GM19397 (cell line): ENCODE results near the gene WWOX.

ENCODE experiments used
- ATAC-seq: cut with Tn5 transposase; IDR thresholded peaks from one replicate; pipeline ENCODE4 v1.9.1; 2021; ENCODE audit warnings: mild to moderate bottlenecking, moderate library complexity; ENCODE audit not compliant: unreplicated experiment

Gene WWOX

DNA sequence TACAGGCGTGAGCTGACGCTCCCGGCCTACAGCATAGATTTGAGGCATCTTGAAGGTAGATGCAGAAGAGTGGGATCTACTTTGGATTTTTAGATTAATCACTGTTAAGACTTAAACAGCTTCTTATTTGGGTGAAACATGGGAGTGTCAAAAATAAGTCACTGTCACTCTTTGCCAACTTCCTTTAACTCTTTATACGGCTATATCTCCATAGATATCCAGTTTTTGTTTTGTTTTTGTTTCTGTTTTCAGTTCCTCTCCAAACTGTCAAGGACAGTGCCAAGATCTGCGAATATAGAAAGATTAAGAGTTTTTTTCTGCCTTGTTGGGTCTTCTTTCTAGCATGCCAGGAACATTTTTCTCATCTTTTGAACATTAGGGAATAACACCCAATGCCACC, 706.1 kb downstream of the WWOX start:
- no peak for ATAC-seq

GRCh38 chr16:78811247-78811646, 711.8 kb downstream of the WWOX start:
- ATAC-seq = no peak

DNA sequence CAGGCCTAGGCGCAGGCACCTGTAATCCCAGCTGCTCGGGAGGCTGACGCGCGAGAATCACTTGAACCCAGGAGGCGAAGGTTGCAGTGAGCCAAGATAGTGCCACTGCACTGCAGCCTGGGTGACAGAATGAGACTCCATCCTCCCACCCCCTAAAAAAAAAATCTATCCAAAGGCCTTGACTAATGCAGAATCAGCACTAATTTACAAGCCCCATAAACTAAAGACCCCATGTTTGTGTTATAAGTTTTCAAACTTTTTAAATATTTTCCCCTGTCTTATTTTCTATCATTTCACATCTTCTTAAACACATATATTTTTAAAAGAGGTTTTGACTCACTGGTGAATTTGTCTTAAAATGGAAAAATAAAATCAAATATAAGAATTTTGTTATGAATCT, 713.1 kb downstream of the WWOX start:
- ATAC-seq = no peak

GRCh38 chr16:78813661-78814311, 714.3 kb downstream of the WWOX start:
- ATAC-seq = no peak

DNA sequence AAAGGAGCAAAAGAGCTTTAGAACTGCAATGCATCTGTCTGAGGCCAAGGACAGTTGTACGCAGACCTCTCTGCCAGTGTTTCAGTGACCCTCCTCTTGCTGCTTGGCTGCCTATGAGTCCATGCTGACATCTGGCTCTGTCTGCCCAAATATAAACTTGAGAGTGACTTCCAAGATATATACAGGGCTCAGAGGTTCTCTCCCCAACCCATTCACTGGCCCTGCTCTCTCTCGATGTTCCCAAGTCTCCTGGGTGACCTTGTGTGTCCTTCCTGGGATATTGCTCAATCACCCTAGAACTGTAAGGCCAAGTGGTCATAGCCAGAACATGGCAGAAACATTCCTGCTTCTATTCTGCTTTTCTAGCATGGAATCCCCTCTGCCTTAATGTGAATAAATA, 716.3 kb downstream of the WWOX start:
- ATAC-seq = no peak

DNA sequence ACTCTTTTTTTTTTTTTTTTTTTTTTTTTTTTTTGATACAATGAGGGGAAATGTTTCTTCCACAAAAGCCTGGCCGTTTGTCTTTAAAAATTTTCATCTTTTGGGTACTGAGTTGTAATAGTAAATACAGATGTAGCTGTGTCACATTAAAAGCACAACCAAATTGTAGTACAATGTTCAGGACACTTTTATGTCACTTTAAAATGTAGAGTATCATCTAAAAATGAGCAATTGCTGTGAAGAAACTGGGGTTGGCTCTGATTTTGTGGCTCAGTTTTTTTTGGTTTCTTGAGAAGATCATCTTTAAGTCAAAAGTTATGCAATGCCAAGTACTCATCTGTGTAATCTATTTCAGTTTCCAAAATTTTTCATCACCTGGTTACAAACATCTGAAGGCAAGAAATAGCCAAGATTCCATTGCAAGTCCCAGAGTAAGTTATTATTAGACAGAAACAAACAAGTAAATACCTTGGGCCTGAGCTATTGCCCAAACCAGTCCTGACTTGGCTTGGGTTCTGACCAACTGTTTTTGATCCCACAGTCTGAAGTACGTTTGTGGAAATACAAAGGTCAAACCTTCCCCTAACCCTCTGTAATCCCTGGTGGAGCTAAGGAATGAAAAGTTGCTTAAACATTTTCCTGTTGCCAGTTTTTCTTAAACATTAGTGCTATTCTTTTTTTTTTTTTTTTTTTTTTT, 717.2 kb downstream of the WWOX start:
- no peak for ATAC-seq

DNA sequence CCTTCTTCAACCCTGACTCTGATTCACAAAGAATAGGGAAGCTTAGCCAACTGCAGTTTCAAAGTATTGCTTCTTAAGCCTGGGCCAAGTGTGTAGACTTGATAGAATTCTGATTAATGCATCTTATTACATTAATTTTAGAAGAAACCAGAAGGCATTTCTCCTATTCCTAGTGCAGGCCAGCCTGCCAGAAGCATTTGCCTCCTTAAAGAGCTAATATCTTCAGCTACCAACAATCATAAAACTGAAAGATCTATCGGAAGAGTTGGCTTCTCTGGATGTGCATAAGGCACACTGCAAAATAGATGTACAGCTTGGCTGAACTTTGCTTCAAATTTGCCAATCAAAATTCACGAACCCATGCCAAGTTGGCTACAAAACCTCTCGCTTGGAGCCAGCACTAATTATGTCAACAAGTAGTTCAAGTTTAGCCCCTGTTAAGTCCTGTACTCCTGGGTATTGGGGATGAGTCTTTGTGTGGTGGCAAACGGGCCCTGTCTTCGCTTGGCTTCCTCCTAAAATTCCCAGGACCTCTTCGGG, 717.8 kb downstream of the WWOX start:
- ATAC-seq = no peak

GRCh38 chr16:78821335-78821734, 721.9 kb downstream of the WWOX start:
- no peak for ATAC-seq

DNA sequence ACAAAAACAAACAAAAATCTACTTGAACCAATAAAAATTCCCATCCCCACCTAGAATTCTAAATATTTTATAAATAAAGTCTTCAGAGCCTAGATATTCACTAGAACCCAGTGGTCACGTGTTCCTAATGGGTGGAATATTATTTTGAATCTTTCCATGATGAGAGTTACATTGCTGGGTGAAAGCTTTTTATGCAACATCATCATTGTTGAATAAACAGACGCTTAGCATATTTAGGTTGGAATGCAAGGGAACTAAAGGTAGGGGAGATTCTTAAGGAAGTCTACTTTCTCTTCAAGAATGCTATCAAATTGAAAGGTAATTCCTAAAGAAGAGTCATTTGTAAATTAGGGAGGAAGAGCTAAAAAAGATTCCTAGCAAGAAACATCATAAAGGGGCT, 723.1 kb downstream of the WWOX start:
- ATAC-seq = no peak

GRCh38 chr16:78823027-78823426, 723.6 kb downstream of the WWOX start:
- no peak for ATAC-seq

- no peak for ATAC-seq
Observed at GRCh38 chr16:78829280-78829679, 729.8 kb downstream of the WWOX start.

DNA sequence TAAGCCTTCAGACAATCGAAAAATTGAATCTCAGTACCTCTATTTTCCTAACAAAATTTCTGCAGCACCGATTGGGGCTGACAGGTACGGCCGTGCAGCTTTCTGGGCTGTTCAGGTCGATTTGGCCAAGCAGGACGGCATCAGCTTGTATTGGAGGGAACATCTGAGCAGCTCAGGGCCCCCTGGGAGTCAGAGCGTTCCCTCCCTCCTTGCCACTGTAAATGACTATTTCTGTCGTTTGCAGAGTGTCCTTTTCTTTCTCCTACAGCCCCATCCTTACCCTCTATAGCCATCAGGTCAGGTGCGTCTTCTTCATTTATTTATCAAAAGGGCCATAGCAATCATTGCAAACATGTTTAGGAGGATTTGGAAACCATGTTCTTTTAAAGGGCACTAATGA, 731.1 kb downstream of the WWOX start:
- ATAC-seq = no peak

DNA sequence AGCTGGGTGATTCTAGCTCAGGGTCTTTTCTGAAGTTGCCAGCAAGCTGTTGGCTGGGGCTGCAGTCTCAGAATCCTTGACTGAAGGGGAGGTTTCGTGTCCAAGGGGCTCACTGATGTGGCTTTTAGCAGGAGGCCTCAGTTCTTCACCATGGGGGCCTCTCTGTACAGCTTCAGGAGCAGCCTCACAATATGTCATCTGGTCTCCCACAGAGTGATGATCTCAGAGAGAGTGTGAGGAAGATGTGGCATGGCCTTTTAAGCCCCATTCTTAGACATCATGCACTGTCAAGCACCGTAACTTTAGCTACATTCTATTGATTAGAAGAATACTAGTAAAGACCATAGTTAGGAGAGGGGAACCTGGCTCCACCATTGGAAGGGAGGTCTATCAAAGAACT, 732.6 kb downstream of the WWOX start:
- no peak for ATAC-seq

GRCh38 chr16:78836802-78837491, 737.5 kb downstream of the WWOX start:
- ATAC-seq = no peak

DNA sequence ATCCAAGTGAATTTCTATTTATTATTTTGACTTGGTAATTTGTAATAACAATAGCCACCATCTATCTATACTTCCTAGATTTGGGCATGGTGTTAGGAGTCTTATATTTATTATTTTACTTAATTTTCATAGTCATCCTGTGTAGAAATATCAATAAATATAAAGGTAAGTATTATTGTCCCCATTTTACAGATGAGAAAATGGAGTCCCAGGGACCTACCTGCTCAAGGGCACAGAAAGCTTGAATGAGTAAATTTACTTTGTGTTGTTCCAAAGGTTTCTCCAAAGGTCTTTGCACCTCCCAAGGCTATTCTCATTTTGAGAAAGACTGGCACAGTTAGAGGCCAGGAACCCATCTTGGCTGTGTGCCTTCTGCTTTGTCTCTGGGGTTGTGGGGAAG, 738.3 kb downstream of the WWOX start:
- ATAC-seq = no peak

DNA sequence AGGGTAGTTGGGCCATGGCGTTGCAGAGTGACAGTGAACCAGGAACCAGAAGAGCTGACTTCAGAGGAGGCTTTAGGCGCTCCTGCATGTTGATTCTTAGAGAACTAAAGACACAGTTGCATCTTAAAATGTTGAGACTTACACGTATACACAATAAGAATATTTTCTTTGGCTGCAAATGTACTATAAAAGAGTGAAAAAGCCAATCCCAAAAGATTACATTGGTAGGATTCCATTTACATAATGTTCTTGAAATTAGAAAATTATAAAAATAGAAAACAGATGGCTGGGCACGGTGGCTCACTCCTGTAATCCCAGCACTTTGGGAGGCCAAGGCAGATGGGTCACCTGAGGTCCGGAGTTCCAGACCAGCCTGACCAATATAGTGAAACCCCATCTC, 738.8 kb downstream of the WWOX start:
- ATAC-seq = no peak

DNA sequence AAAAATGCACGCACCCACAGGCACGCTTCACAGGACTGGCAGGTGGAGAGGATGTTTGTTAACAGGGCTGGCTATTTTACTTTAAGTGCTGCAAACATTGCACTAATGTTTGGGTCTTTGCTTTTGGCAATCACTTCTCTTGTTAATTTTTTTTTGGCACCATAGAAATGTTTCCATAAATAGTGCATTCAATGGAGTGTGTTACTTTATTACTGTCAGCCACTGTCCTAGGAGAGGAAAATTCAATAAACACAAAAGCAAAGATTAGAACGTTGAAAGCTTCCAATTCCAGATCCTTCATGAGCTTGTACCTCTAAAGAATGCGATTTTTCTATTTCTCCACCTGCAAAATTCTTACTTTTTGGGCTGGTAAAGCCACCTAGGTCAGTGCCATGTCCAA, 743.5 kb downstream of the WWOX start:
- ATAC-seq = no peak

- no peak for ATAC-seq
Observed at GRCh38 chr16:78843978-78844377, 744.5 kb downstream of the WWOX start.

- no peak for ATAC-seq
Observed at GRCh38 chr16:78844682-78845081, 745.2 kb downstream of the WWOX start.

GRCh38 chr16:78851266-78851665, 751.8 kb downstream of the WWOX start:
- ATAC-seq = no peak

DNA sequence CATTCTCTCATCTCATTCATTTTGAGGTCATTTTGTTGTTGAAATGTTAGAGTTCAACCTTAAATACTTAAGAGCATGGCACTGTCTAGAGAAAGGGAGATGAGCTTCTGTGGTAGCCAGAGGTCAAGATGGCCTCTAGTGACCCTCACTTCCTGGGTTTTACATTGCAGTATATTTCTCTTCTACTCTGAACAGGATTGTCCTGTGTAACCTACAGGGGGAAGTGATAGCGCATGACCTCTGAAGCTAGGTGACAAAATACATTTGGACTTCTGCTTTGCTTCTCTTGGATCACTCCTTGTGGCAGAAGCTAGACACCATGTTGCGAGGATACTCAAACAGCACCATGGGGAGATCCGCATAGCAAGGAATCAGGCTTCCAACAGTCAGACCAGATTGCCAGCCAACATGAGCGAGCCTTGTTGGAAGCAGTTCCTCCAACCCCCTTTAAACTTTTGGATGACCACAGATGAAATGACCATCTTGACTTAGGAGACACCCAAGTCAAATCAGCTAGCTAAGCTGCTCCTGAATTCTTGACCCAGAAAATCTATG, 752.7 kb downstream of the WWOX start:
- no peak for ATAC-seq

DNA sequence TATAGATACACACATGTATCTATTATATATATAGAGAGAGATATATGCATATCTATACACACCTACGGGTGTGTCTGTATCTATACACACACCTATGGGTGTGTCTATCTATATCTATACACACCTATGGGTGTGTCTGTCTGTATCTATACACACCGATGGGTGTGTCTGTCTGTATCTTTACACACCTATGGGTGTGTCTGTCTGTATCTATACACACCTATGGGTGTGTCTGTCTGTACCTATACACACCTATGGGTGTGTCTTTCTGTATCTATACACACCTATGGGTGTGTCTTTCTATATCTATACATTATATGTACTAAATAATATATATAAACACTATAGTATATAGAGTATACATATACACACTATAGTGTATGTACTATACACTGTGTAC, 762.6 kb downstream of the WWOX start:
- ATAC-seq = no peak
